Glutamatergic neuron (in vitro differentiated cells): ENCODE data around the gene UBE2H. TPM values are rescaled to one million over a fixed set of nuclear protein-coding genes. Genes with fewer than 3 reads are reported as not detected.

ENCODE experiments used
- DNase-seq: peaks from one replicate; pipeline ENCODE4 v3.0.0; 2022
- H3K27ac Mint-ChIP-seq: one replicate; pipeline ENCODE4 v1.8.0; 2020; ENCODE audit warnings: mild to moderate bottlenecking, mixed read lengths, inconsistent platforms; ENCODE audit not compliant: unreplicated experiment
- H3K27me3 Mint-ChIP-seq: one replicate; pipeline ENCODE4 v1.8.0; 2020; ENCODE audit warnings: mild to moderate bottlenecking, moderate library complexity, mixed read lengths, inconsistent platforms; ENCODE audit not compliant: unreplicated experiment
- H3K36me3 Mint-ChIP-seq: one replicate; pipeline ENCODE4 v1.8.0; 2020; ENCODE audit warnings: mild to moderate bottlenecking, mixed read lengths, inconsistent platforms; ENCODE audit not compliant: unreplicated experiment
- H3K4me1 Mint-ChIP-seq: one replicate; pipeline ENCODE4 v1.8.0; 2020; ENCODE audit warnings: mild to moderate bottlenecking, low read depth, mixed read lengths, inconsistent platforms; ENCODE audit not compliant: unreplicated experiment
- H3K4me3 Mint-ChIP-seq: one replicate; pipeline ENCODE4 v1.8.0; 2020; ENCODE audit warnings: mild to moderate bottlenecking, mixed read lengths, inconsistent platforms; ENCODE audit not compliant: unreplicated experiment
- H3K9me3 Mint-ChIP-seq: one replicate; pipeline ENCODE4 v1.8.0; 2020; ENCODE audit warnings: mild to moderate bottlenecking, moderate library complexity, mixed read lengths, inconsistent platforms; ENCODE audit not compliant: unreplicated experiment
- total RNA-seq: library from RNA; stranded (reverse); fragmentation: NEBNext Ultra II Directional; extraction: Animal tissue kit (Norgen Biotek cat#: 25700); gene quantifications from one replicate; pipeline ENCODE4 v1.2.1, GENCODE V29; 2021; ENCODE audit not compliant: unreplicated experiment
- TF ChIP-seq, protein P1 (sequence below): fragments of 200-600 bp; sonication (generic); IDR thresholded peaks from one replicate; pipeline ENCODE4 v1.5.0; 2021; ENCODE audit not compliant: partially characterized antibody, unreplicated experiment

The UBE2H gene
- total RNA-seq, 1 donor from 2014 or later: 100 TPM

DNA sequence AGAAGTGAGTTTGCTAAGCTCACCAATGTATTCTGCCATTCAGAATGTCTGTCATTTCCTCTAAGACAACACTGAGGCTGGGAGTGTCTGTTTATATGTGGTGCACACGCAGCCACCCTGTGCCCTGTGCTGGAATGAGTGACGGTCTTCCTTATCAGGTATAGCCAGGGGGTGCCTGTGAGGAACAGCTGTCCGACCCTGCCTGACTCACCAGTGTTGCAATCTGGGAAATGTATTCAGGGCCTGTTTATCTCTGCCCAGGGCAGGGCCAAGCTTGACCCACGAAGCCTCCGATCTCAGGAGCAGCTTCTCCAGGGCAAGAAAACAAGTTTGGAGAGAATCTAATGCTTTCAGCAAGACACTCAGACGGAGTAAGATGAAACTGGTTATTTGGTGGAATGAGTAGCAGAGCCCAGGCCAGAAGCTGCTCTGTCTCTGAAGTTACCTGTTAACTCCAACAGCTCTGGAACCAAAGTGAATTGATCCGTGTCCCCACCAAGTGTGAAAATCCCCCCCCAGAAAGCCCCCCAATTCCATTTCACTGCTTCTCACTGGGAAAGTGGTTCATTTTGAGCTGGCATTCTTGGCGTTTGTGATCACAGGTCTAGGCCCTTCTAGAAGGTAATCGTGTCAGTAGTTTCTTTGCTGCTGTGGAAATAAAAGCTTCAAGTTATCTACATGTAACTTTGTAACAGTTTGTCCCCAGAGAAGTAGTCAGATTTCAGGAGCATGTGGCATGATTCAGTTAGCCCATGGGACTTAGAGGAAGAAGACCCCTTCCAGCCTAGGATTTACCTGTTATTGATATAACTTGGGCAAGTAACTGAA lies 6.1 kb upstream of the UBE2H start:
- Mint-ChIP-seq H3K27ac (no peak overlapping the region), H3K4me3 (no peak overlapping the region), H3K27me3 (no peaks in the 10 kb centered on the region), H3K36me3 (no peaks in the 10 kb centered on the region), H3K9me3 (no peaks in the 10 kb centered on the region), H3K4me1 (peaks cover 4% of the 10 kb centered on the region)
- DNase-seq: no peak
- TF ChIP-seq, protein P1, sequence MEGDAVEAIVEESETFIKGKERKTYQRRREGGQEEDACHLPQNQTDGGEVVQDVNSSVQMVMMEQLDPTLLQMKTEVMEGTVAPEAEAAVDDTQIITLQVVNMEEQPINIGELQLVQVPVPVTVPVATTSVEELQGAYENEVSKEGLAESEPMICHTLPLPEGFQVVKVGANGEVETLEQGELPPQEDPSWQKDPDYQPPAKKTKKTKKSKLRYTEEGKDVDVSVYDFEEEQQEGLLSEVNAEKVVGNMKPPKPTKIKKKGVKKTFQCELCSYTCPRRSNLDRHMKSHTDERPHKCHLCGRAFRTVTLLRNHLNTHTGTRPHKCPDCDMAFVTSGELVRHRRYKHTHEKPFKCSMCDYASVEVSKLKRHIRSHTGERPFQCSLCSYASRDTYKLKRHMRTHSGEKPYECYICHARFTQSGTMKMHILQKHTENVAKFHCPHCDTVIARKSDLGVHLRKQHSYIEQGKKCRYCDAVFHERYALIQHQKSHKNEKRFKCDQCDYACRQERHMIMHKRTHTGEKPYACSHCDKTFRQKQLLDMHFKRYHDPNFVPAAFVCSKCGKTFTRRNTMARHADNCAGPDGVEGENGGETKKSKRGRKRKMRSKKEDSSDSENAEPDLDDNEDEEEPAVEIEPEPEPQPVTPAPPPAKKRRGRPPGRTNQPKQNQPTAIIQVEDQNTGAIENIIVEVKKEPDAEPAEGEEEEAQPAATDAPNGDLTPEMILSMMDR: no peak

DNA sequence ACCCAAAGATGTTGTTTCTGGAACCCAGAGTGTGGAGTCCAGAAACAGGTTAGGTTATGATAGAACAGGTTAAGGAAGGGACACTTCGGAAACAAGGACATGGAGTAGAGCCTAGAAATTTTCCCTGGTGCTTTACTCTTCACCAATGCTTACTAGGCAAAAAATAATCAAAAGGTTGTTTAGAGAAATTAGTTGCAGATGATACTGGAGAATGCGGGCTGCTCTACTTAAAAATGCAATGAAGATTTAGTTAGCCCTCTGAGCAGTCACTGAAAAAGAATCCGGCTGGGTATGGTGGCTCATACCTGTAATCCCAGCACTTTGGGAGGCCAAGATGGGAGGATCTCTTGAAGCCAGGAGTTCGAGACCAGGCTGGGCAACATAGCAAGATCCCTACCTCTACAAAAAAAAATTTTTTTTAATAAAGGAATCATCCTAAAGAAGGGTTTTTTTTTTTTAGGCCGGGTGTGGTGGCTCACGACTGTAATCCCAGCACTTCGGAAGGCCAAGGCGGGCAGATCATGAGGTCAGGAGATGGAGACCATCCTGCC lies 3.3 kb upstream of the UBE2H start:
- no peak overlapping the region for H3K27ac Mint-ChIP-seq
- H3K4me1 Mint-ChIP-seq: peaks cover 8% of the 10 kb centered on the region
- H3K36me3 Mint-ChIP-seq: no peaks in the 10 kb centered on the region
- peaks cover 13% of the 10 kb centered on the region for H3K27me3 Mint-ChIP-seq
- TF ChIP-seq, protein P1: no peak
- no peak for DNase-seq
- H3K9me3 Mint-ChIP-seq: peaks cover 14% of the 10 kb centered on the region
- no peak overlapping the region for H3K4me3 Mint-ChIP-seq

DNA sequence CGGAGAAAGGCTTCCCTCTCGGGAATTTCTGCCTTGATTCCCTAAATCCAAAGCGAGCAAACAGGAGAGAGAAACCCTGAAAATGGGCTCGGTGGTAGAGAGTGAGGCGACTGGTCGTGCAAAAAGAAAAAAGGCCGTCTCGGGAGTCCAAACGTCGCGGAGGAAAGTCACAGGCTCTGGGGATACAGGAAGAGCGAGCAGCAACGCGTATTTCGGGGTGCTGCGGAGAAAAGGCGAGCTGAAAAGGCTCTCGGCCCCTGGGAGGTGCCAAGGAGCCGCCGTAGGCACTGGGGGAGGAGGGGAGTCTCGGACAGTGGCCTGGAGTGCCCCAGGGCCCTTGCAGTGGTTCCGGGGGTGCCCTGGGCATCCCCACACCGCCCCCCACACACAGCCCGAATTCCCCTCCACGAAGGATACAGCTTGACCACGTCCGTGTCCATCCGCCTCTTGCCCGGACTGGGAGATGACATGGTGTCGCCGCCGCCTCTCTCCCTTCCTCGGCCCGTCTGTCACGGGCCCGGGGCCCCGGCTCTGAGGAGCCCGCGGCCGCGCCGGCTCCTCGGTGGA lies 591 bp downstream of the UBE2H start:
- TF ChIP-seq, protein P1: no peak
- Mint-ChIP-seq H3K4me1 (peaks cover 4% of the 10 kb centered on the region), H3K4me3 (no peak overlapping the region), H3K27ac (no peak overlapping the region), H3K36me3 (no peaks in the 10 kb centered on the region), H3K9me3 (peaks cover 14% of the 10 kb centered on the region), H3K27me3 (peaks cover 13% of the 10 kb centered on the region)
- peak; percentile 49 for DNase-seq

DNA sequence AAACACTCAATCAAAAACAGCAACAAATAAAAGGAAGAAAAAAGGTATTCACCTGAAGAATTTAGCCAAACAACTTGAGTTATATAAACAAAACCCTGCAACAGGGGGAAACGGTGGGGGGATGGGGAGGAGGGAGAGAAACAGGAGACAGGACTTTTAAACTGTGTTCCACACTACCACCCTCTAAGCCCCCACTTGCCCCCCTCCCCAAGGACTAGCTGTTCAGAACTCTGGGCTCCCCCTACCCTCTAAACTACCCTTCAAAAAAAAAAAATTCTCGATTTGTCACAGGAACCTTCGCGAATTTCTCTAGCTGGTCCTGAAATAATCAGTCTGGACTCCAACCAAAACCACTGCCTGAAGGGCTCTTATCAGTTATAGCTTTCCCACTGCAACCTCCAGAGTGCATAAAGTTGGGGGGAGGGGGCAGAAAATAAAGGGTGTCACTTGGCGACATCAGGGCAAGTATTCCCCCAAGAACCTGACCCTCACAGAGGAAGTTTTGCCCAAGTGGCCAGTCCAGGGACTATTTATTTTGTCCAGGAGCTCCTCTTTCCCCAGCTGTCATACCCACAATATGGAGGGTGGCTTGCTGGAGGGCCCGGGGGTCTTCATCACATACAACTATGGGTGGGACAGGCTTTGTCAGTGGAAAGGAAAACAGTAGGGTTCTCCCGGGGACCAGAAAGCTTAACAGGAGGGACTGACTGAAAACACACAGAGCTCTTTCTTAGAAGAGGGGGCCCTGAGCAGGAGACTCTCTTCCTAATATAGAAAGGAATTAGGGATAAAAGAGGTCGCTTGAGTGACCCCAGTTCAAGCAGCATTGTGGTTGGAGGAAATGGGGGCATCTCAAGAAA lies 1.3 kb downstream of the UBE2H start:
- no peak for DNase-seq
- Mint-ChIP-seq H3K4me1 (peaks cover 4% of the 10 kb centered on the region), H3K4me3 (no peak overlapping the region), H3K27ac (no peak overlapping the region), H3K9me3 (peaks cover 14% of the 10 kb centered on the region), H3K36me3 (no peaks in the 10 kb centered on the region), H3K27me3 (peaks cover 13% of the 10 kb centered on the region)
- TF ChIP-seq, protein P1: no peak
